NCI-H2227 treated with DMSO at 0.1 percent for 48 hours (cell line): ENCODE results near the gene TIMP1.

Experiments
- DNase-seq: peaks from one replicate; lab custom pipeline; 2025; lab: John Stamatoyannopoulos, UW

TIMP1 gene

GRCh38 chrX:47605024-47605423 lies 22.8 kb downstream of the TIMP1 start:
- no peak for DNase-seq

- DNase-seq: no peak
These were observed 24.9 kb downstream of the TIMP1 start for GRCh38 chrX:47607091-47607490.

GRCh38 chrX:47608130-47608810 lies 26.0 kb downstream of the TIMP1 start:
- DNase-seq: peak; percentile 67

DNA sequence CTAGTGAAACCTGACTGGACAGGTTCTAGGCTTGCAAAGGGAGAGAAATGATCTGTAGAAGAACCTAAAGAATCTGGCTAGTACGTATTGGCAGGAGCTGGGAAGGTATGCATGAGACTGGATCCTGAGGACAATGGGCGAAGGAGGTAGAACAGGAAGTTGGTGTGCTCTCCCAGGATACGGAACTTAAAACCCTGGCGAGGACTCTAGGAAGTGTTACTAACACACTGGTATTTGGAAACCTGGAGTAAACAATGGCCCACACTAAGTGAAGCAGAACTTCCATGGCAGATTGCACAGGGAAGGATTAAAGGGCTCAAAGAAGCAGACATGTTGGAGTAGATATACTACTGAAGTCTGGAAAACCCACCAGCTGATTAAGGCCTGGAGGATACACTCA lies 28.3 kb downstream of the TIMP1 start:
- DNase-seq: no peak

DNA sequence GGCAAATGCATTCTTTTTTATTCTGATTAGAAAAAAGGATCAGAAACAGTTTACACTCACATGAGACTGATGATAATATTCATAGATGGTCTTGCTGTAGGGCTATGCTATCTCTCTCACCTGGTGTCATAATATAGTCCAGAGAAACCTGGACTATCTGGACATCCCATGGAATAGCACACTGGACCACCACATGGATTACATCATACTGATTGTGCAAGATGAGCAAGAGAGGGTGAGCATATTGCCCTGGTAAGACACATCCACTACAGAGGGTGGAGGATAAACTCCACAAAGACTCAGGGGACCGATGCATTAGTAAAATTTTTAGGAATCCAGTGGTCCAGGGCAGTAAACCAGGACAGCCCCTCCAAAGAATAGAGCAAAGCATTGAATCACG lies 29.3 kb downstream of the TIMP1 start:
- no peak for DNase-seq

DNA sequence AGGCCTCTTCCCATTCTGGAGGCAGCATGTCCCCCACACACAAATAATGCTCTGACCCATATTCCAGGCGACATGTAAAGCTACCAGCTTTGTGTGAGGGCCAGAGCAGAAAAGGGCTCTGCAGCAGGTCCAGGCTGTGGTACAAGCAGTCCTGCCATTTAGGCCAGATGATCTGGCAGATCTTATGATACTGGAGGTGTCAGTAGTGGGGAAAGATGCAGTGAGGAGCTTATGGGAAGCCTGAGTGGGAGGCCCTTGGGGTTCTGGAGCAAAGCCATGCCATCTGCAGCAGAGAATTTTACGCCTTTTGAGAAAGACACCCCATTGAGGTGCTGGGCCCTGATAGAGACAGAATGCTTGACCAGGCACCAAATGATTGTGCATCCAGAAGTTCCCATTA lies 29.7 kb downstream of the TIMP1 start:
- DNase-seq: no peak

DNA sequence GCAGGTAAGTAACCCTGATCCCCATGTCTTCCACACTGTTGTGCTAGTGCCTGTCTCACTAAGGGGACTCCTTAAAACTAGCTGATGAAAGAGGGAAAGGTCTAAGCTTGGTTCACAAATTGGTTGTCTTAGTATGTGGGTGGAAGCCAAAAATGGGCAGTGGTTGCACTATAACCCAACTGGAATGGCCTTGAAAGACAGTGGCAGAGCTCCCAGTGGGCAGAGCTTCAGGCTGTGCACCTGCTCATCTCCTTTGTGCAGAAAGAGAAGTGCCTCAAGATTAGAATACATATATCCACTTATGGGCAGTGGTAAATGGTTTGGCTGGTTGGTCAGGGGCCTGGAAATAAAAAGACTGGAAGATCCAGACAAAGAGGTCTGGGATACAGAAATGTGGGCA lies 30.2 kb downstream of the TIMP1 start:
- DNase-seq: no peak

GRCh38 chrX:47613082-47613481 lies 30.8 kb downstream of the TIMP1 start:
- no peak for DNase-seq

DNA sequence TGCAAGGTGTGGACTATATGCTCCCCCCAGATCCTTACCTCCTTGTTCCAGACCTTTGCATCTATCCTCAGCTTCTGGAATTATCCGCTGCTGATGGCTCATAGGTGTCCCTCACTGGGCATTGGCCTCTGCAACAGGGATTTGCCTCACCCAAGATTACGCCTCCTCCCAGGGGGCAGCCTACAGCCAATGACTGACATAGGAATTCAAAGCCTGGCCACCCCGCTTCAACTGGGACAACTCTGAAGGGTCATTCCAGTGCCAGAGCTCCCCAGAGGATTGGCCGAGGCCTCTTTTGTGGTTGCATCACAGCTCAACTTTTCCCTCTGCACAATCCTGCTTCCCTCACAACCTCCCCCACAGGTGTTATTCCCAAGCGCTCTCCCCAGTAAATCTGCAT lies 32.4 kb downstream of the TIMP1 start:
- no peak for DNase-seq

DNA sequence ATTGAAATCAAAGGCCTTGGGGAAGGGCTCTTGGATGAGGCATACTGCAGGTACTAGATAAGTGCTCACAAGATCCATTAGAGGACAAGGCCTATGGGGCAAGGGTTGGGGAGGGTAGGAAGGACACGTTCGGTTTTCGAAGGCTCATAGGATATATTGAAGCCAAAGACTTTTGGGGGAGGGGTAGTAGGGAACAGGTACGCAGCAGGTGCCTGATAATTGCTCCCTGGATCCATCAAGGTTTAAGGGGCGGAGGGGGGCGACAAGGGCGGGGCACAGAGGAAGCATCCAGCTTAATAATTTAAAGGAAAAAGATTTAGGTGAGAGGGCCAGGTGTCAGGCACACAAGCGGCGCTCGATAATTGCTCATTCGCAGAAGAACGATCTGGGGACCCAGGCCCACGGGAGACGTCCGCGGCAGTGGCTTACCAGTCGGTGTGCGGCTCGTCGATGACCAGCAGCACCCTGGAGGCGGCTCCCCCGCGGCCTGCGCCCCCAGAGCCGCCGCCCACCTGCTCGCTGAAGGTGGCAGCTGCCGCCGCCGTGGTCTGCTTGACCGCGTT lies 36.8 kb downstream of the TIMP1 start:
- no peak for DNase-seq

- peak; percentile 95 for DNase-seq
These were observed 37.5 kb downstream of the TIMP1 start, which contains the start of gene SYN1 for GRCh38 chrX:47619486-47620302. TSS of gene SYN1 (minus strand) at chrX:47619857. CDS start at chrX:47619728, 129 bp downstream.

DNA sequence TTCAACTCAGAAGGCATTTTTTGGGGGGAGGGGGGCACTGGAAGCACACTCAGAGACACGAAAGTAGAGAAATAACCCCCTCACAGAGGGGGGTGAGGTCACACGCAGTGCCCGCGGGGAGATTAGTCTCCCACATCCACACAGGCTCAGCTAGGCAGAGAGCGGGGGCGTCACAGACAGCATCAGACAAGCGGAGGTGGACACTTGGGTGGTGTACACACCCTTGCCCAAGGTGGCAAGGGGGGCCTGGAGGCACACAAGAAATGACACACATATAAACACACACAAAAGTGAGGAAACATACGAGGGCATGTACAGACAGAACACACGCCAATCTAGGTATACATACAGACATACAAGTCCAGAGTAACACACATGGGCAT lies 38.1 kb downstream of the TIMP1 start:
- peak; percentile 52 for DNase-seq

GRCh38 chrX:47621851-47622250 lies 39.6 kb downstream of the TIMP1 start:
- no peak for DNase-seq

DNA sequence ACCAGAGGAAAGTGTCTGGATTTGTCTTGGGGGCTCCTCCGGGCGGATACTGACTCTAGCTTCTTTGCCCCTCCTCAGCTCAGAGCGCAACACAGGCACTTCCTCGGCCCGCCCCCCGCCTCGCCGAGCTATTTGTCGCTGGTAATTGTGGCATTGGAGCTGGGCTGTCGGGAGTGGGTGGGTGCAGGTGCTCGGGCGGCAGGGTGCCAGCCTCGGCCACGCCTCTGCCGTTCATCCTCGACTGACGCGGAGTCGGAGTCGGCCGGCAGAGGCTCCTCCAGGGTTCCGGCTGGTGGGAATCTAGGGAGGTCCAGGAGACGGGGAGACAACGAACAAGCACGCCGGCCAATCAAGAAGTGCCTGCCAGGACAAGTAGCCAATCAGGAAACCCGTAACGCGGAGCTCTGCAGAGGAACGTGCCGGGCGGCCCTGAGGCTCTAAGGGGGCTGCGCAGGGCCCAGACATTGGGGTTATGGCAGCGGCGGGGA lies 41.3 kb downstream of the TIMP1 start:
- DNase-seq: peak; percentile 95

- DNase-seq: no peak
These were observed 43.1 kb downstream of the TIMP1 start for GRCh38 chrX:47625365-47625764.

DNA sequence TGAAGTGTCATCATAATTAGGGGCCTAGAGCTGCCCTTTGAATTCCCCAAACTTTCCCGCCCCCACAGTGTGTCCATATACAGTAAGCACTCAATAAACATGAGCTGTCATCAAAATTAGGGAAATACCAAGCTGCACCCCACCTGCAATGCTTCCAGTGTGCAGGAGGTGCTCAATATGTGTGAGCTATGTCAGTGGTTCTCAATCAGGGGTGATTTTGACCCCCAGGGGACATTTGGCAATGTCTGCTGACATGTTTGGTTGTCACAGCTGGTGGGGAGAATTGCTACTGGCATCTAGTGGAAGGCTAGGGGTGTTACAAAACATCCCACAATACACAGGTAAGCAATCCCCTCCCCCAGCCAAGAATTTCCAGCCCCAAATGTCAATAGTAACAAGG lies 46.7 kb downstream of the TIMP1 start:
- no peak for DNase-seq

DNA sequence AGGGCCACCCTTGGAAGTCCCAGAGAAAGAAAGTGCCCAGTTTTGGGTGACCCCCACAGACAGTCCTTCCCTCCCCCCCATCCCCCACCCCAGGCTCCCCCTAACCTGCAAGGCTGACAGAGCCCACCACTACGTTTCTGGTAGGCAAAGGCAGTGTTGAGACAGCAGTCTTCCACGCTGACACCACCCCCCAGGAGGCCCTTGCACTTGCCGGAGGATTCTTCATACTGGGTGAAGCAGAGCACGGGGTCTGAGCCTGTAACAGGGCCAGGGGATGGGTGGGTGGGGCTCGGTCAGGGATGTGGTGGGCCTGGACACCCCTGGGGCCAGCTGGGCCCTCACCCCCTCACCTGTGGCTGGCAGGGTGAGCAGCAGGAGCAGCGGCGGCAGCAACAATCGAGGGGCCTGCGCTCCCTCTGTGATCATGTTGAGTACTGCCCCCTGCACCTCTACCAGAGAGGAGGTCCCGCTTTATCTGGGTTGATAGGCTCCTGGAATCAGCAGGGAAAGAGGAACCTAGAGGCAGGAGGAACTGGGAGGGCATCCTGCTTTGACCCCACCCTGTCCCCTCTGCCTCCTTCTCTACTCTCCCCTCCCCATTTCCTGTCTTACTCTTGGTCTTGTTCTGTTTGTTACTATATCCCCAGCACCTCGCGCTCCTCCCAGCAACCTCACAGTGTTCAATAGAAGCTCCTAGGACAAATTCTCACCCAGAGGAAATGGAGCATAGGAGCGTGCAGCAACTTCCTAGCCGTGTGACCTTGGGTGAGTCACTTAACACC lies 47.4 kb downstream of the TIMP1 start, which contains the start of gene CFP:
CFP (minus strand) TSS at position 512 of the 782 bp plus-strand sequence; CDS start at position 426, 86 bp downstream.
- DNase-seq: no peak

DNA sequence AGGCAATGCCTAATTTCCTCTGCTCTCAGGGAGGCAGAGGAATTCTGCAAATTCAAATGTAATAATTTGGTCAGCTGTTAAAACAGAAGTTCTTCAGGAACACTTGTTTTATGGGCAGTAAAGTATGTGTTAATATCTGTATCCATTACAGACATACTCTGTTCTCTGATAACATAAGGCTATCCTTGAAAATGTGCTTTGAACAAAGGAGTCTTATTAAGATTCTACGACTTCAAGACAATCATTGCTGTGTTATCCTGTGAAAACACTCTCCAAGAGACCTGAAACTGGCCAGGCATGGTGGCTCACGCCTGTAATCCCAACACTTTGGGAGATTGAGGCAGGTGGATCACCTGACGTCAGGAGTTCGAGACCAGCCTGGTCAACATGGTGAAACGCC lies 49.4 kb downstream of the TIMP1 start:
- no peak for DNase-seq

DNA sequence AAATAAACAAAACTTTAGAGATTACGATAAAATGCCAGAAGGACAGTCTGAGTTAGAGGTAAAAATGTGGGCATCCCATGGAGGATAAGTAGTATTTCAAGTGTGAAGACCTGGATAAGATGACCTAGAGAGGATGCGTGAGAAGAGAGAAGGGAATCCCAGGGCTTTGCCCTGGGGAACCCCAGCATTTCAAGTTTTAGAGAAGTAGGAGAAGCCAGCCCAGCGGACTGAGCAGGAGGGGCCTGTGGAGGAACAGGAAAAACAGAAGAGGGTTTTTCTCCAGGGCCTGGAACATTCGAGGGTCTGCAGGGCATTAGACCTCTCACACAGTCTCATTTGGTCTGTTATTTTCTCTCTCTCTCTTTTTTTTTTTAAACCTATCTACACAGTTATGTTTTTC lies 50.4 kb downstream of the TIMP1 start:
- DNase-seq: no peak

- no peak for DNase-seq
These were observed 51.7 kb downstream of the TIMP1 start for GRCh38 chrX:47633689-47634590.
